ENCODE measurements around the gene PDZD2. TPM values are rescaled to one million over a fixed set of nuclear protein-coding genes. Genes with fewer than 3 reads are reported as not detected.

Gene PDZD2
- polyA plus RNA-seq, 1 donor from 2014 or later = 3.1 TPM

DNA sequence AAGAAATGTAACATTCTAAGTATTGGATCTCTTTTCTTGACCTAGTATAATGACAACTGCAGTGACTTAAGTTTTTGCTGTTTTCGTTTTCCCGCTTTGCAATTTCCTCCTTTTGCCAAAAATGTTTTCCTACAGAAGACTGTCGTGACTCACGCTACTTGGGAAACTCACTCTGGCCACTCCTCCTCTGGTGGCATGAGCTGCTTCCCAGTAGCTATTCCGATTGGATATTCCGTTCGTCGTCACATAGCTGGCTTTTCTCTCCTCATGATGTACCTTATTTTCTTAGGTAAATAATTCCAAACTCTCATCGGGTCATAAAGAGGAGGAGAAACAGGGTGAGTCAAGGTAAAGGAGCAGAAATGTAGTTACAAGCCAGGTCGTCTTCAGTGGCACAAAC lies 470.3 kb downstream of the PDZD2 start:
- no peaks in the 10 kb centered on the region for H4K20me1 ChIP-seq (ENCODE audit: insufficient read depth)
- no peaks in the 10 kb centered on the region for H3K27me3 ChIP-seq (ENCODE audit: insufficient read depth, low read depth, low read length)
- H3K9me2 ChIP-seq (ENCODE audit: insufficient read depth, low read length) = no peaks in the 10 kb centered on the region
- H2AFZ ChIP-seq (ENCODE audit: low read depth, low read length) = no peak overlapping the region
- no peak overlapping the region for H3K27ac ChIP-seq (ENCODE audit: low read length)
- no peaks in the 10 kb centered on the region for H3K79me2 ChIP-seq (replicated peaks; ENCODE audit: insufficient read depth, low read length)
- peaks cover 6% of the 10 kb centered on the region for H3K36me3 ChIP-seq (ENCODE audit: insufficient read depth, low read length)
- no peak overlapping the region for H3K4me2 ChIP-seq (ENCODE audit: low read length)
- H3K9me3 ChIP-seq (ENCODE audit: low read length) = no peaks in the 10 kb centered on the region
- no peaks in the 10 kb centered on the region for H3F3A ChIP-seq (ENCODE audit: insufficient read depth, low read length, poor library complexity, severe bottlenecking)
- H3K4me3 ChIP-seq (ENCODE audit: low read length) = no peak overlapping the region
- no peak for TF ChIP-seq EP300 (conservative IDR thresholded peaks at IDR 0.05; ENCODE audit: poor library complexity, severe bottlenecking)
- TF ChIP-seq TAF1 (IDR thresholded peaks at IDR 0.05; ENCODE audit: low read depth) = no peak
- no peak for TF ChIP-seq EZH2 (IDR thresholded peaks at IDR 0.05; ENCODE audit: borderline replicate concordance, insufficient read depth, low read length, poor library complexity, severe bottlenecking)
- TF ChIP-seq SMC3 (conservative IDR thresholded peaks at IDR 0.05; ENCODE audit: poor library complexity) = no peak
- TF ChIP-seq MXI1 (conservative IDR thresholded peaks at IDR 0.05; ENCODE audit: poor library complexity, severe bottlenecking) = no peak
- no peak for TF ChIP-seq POLR2AphosphoS5 (IDR thresholded peaks at IDR 0.05)
- TF ChIP-seq, protein P1, sequence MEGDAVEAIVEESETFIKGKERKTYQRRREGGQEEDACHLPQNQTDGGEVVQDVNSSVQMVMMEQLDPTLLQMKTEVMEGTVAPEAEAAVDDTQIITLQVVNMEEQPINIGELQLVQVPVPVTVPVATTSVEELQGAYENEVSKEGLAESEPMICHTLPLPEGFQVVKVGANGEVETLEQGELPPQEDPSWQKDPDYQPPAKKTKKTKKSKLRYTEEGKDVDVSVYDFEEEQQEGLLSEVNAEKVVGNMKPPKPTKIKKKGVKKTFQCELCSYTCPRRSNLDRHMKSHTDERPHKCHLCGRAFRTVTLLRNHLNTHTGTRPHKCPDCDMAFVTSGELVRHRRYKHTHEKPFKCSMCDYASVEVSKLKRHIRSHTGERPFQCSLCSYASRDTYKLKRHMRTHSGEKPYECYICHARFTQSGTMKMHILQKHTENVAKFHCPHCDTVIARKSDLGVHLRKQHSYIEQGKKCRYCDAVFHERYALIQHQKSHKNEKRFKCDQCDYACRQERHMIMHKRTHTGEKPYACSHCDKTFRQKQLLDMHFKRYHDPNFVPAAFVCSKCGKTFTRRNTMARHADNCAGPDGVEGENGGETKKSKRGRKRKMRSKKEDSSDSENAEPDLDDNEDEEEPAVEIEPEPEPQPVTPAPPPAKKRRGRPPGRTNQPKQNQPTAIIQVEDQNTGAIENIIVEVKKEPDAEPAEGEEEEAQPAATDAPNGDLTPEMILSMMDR (IDR thresholded peaks at IDR 0.05; ENCODE audit: poor library complexity, severe bottlenecking) = no peak
- TF ChIP-seq, protein P2, sequence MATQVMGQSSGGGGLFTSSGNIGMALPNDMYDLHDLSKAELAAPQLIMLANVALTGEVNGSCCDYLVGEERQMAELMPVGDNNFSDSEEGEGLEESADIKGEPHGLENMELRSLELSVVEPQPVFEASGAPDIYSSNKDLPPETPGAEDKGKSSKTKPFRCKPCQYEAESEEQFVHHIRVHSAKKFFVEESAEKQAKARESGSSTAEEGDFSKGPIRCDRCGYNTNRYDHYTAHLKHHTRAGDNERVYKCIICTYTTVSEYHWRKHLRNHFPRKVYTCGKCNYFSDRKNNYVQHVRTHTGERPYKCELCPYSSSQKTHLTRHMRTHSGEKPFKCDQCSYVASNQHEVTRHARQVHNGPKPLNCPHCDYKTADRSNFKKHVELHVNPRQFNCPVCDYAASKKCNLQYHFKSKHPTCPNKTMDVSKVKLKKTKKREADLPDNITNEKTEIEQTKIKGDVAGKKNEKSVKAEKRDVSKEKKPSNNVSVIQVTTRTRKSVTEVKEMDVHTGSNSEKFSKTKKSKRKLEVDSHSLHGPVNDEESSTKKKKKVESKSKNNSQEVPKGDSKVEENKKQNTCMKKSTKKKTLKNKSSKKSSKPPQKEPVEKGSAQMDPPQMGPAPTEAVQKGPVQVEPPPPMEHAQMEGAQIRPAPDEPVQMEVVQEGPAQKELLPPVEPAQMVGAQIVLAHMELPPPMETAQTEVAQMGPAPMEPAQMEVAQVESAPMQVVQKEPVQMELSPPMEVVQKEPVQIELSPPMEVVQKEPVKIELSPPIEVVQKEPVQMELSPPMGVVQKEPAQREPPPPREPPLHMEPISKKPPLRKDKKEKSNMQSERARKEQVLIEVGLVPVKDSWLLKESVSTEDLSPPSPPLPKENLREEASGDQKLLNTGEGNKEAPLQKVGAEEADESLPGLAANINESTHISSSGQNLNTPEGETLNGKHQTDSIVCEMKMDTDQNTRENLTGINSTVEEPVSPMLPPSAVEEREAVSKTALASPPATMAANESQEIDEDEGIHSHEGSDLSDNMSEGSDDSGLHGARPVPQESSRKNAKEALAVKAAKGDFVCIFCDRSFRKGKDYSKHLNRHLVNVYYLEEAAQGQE (IDR thresholded peaks at IDR 0.05; ENCODE audit: borderline replicate concordance) = no peak
- no peak for TF ChIP-seq RAD21 (conservative IDR thresholded peaks at IDR 0.05)
- no peak overlapping the region for H3K9ac ChIP-seq (ENCODE audit: low read length)

DNA sequence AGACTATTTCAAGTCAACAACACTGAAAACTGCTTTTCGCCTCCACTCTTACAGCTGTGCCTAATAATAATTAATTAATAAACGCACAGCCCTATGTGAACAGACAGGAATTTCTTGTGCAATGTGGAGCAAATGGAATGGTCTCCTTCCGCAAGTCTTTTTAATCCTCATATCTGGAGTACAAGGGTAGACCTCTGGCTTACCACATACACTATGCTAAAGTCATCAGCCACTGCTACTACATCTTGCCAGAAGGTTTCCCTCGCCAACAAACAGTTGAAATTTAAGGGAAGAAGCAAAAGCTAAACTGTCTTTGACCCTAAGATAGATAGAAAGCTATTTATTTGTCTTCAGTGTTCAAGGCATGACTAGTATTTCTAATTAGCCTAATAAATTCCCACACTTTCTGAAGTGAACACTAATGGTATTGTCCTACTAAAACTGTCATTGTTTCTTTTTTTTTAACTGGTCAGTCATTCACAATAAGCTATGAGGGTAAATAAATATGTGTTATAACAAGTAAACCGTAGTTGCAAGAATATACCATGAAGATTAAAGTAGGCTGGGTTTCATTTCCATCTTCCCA lies 471.3 kb downstream of the PDZD2 start:
- Histone ChIP-seq H3K9ac (ENCODE audit: low read length) (no peak overlapping the region), H3K4me2 (ENCODE audit: low read length) (no peak overlapping the region), H4K20me1 (ENCODE audit: insufficient read depth) (no peaks in the 10 kb centered on the region), H3K36me3 (ENCODE audit: insufficient read depth, low read length) (peaks cover 6% of the 10 kb centered on the region), H3F3A (ENCODE audit: insufficient read depth, low read length, poor library complexity, severe bottlenecking) (no peaks in the 10 kb centered on the region), H3K27me3 (ENCODE audit: insufficient read depth, low read depth, low read length) (no peaks in the 10 kb centered on the region), H2AFZ (ENCODE audit: low read depth, low read length) (no peak overlapping the region), H3K9me3 (ENCODE audit: low read length) (no peaks in the 10 kb centered on the region), H3K79me2 (replicated peaks; ENCODE audit: insufficient read depth, low read length) (no peaks in the 10 kb centered on the region), H3K9me2 (ENCODE audit: insufficient read depth, low read length) (no peaks in the 10 kb centered on the region), H3K27ac (ENCODE audit: low read length) (no peak overlapping the region), H3K4me3 (ENCODE audit: low read length) (no peak overlapping the region)
- TF ChIP-seq SMC3 (conservative IDR thresholded peaks at IDR 0.05; ENCODE audit: poor library complexity) (no peak), TAF1 (IDR thresholded peaks at IDR 0.05; ENCODE audit: low read depth) (no peak), POLR2AphosphoS5 (IDR thresholded peaks at IDR 0.05) (no peak), EP300 (conservative IDR thresholded peaks at IDR 0.05; ENCODE audit: poor library complexity, severe bottlenecking) (no peak)
